Tibial nerve (tissue), 4 donors: Measurements from ENCODE around the gene ZNRF3. TPM values are rescaled to one million over a fixed set of nuclear protein-coding genes. Genes with fewer than 3 reads are reported as not detected.

Source experiments
- DNase-seq, 2 donors: peaks; one replicate each; pipeline ENCODE4 v3.0.0-alpha.2; 2019; ENCODE audit warnings: low spot score in 2 of 2
- H3K27ac ChIP-seq, 4 donors: fragments of 200-600 bp; sonication (generic) in 3 of 4; one replicate each; pipeline ENCODE4 v1.5.1; 2017 to 2019; ENCODE audit warnings: mild to moderate bottlenecking in 1 of 4
- H3K27me3 ChIP-seq, 2 donors: fragments of 200-600 bp; sonication (generic) in 1 of 2; one replicate each; pipeline versions ENCODE4 v1.5.1 to v1.6.0; 2017 to 2019
- H3K36me3 ChIP-seq, 3 donors: fragments of 200-600 bp; sonication (generic); one replicate each; pipeline ENCODE4 v1.5.1; 2018 to 2019
- H3K4me1 ChIP-seq, 4 donors: fragments of 200-600 bp; sonication (generic) in 3 of 4; one replicate each; pipeline ENCODE4 v1.5.1; 2017 to 2019
- H3K4me3 ChIP-seq, 4 donors: fragments of 200-600 bp; sonication (generic) in 3 of 4; one replicate each; pipeline ENCODE4 v1.5.1; 2017 to 2019; ENCODE audit warnings: mild to moderate bottlenecking in 1 of 4, moderate library complexity in 1 of 4
- H3K9me3 ChIP-seq, 4 donors: fragments of 200-600 bp; sonication (generic) in 3 of 4; one replicate each; pipeline ENCODE4 v1.5.1; 2017 to 2019
- EP300 ChIP-seq, 2 donors: sonication (generic); formaldehyde crosslinking; IDR thresholded peaks; one replicate each; pipeline ENCODE4 v1.6.1; 2017; ENCODE audit warnings: antibody characterized with exemption in 2 of 2, mild to moderate bottlenecking in 1 of 2
- POLR2A ChIP-seq, 2 donors: fragments of 450-650 bp; IDR thresholded peaks; one replicate each; pipeline ENCODE4 v1.6.1; 2017; ENCODE audit warnings: antibody characterized with exemption in 2 of 2, mild to moderate bottlenecking in 2 of 2, moderate library complexity in 2 of 2
- WGBS, 2 donors: methylation state at CpG; one replicate each; pipeline ENCODE4 v1.1.5; 2018; 5-methylcytosine and 5-hydroxymethylcytosine counted together
- total RNA-seq, 4 donors: library from RNA; depleted of rRNA; stranded (reverse); fragments of >200 nt; gene quantifications; one replicate each; pipeline ENCODE4 v1.1.0, GENCODE V29; 2016
- TF ChIP-seq, protein P1 (sequence below), 5 experiments: fragments of 200-600 bp in 3 of 5; fragments of 450-650 bp in 2 of 5; sonication (generic) in 3 of 5; IDR thresholded peaks; one replicate each; pipeline ENCODE4 v1.5.1; 2016 to 2019; ENCODE audit warnings: antibody characterized with exemption in 5 of 5, mild to moderate bottlenecking in 3 of 5, moderate library complexity in 2 of 5

Gene ZNRF3
- total RNA-seq, 4 donors from 2014 or later: 18.0 to 37.9 (median 23.5) TPM

- TF ChIP-seq EP300 (IDR thresholded peaks at IDR 0.05): no peak
- TF ChIP-seq POLR2A (IDR thresholded peaks at IDR 0.05): no peak
- TF ChIP-seq, protein P1, sequence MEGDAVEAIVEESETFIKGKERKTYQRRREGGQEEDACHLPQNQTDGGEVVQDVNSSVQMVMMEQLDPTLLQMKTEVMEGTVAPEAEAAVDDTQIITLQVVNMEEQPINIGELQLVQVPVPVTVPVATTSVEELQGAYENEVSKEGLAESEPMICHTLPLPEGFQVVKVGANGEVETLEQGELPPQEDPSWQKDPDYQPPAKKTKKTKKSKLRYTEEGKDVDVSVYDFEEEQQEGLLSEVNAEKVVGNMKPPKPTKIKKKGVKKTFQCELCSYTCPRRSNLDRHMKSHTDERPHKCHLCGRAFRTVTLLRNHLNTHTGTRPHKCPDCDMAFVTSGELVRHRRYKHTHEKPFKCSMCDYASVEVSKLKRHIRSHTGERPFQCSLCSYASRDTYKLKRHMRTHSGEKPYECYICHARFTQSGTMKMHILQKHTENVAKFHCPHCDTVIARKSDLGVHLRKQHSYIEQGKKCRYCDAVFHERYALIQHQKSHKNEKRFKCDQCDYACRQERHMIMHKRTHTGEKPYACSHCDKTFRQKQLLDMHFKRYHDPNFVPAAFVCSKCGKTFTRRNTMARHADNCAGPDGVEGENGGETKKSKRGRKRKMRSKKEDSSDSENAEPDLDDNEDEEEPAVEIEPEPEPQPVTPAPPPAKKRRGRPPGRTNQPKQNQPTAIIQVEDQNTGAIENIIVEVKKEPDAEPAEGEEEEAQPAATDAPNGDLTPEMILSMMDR (IDR thresholded peaks at IDR 0.05): no peak
- no peaks in the 10 kb centered on the region for H3K9me3 ChIP-seq
Observed at GRCh38 chr22:28892175-28892731, 8.9 kb downstream of the ZNRF3 start.

DNA sequence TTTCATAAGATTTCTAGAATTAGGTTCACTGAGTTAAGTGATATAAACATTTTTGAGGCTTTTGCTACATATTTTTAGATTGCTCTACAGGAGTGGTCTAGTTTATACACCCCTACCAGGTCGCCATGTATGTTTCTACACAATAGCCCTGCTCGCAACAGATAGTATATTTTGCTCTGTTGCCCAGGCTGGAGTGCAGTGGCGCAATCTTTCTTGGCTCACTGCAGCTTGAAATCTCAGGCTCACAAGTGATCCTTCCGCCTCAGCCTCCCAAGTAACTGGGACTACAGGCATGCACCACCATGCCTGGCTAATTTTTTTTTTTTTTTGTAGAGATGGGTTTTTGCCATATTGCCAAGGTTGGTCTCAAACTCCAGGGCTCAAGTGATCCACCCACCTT is 10.4 kb downstream of the ZNRF3 start:
- Histone ChIP-seq H3K9me3 (no peaks in the 10 kb centered on the region), H3K4me1 (peaks cover 0 to 27% (median 0%) of the 10 kb centered on the region in 4 donors), H3K4me3 (no peak overlapping the region), H3K27ac (no peak overlapping the region), H3K27me3 (no peaks in the 10 kb centered on the region), H3K36me3 (no peaks in the 10 kb centered on the region)
- WGBS, 2 donors: 93 to 98% methylated on average over 4 of the region's 4 CpGs
- no peak for TF ChIP-seq EP300 (IDR thresholded peaks at IDR 0.05)
- TF ChIP-seq, protein P1 (IDR thresholded peaks at IDR 0.05): no peak
- TF ChIP-seq POLR2A (IDR thresholded peaks at IDR 0.05): no peak
- no peak for DNase-seq

More at GRCh38 chr22:28892175-28892731, 8.9 kb downstream of the ZNRF3 start:
- H3K4me1 ChIP-seq: peaks cover 0 to 30% (median 0%) of the 10 kb centered on the region in 4 donors
- H3K27me3 ChIP-seq: no peaks in the 10 kb centered on the region
- no peak overlapping the region for H3K27ac ChIP-seq
- no peak for DNase-seq
- H3K36me3 ChIP-seq: no peaks in the 10 kb centered on the region
- H3K4me3 ChIP-seq: no peak overlapping the region
- WGBS, 2 donors: 76 to 82% methylated on average over 5 of the region's 5 CpGs

GRCh38 chr22:28894334-28894733 is 11.0 kb downstream of the ZNRF3 start:
- no peak for TF ChIP-seq EP300 (IDR thresholded peaks at IDR 0.05)
- TF ChIP-seq, protein P1 (IDR thresholded peaks at IDR 0.05): no peak
- no peak for TF ChIP-seq POLR2A (IDR thresholded peaks at IDR 0.05)
- no peak for DNase-seq
- WGBS, 2 donors: 73 to 82% methylated on average over 8 of the region's 8 CpGs

DNA sequence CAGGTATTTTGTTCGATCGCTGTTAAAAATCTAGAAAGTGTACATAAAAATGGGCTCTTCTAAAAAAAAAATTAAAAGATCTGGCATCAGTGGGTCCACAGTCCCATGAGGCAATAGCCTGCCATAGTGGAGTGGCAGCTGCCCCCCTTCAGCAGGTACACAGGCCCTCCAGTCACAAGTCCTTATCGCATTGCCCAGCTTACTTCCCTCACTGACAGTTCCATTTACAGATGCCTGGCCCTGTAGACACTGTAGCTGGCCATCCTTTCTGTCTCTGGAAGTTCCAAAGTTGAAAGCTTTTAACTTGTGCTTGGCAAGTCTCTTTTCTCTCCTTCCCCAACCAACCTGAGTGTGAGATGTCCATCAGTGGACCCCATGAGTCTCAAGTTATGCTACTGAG is 11.4 kb downstream of the ZNRF3 start:
- no peak overlapping the region for H3K4me3 ChIP-seq
- no peak for DNase-seq
- no peaks in the 10 kb centered on the region for H3K36me3 ChIP-seq
- peaks cover 0 to 33% (median 0%) of the 10 kb centered on the region in 4 donors for H3K4me1 ChIP-seq
- no peak overlapping the region for H3K27ac ChIP-seq
- TF ChIP-seq, protein P1 (IDR thresholded peaks at IDR 0.05): no peak
- no peak for TF ChIP-seq POLR2A (IDR thresholded peaks at IDR 0.05)
- no peak for TF ChIP-seq EP300 (IDR thresholded peaks at IDR 0.05)
- no peaks in the 10 kb centered on the region for H3K9me3 ChIP-seq
- WGBS, 2 donors: 65 to 97% methylated on average over 3 of the region's 3 CpGs
- no peaks in the 10 kb centered on the region for H3K27me3 ChIP-seq

More at GRCh38 chr22:28894334-28894733, 11.0 kb downstream of the ZNRF3 start:
- H3K27ac ChIP-seq: no peak overlapping the region
- peaks cover 0 to 32% (median 0%) of the 10 kb centered on the region in 4 donors for H3K4me1 ChIP-seq
- no peak overlapping the region for H3K4me3 ChIP-seq
- no peaks in the 10 kb centered on the region for H3K36me3 ChIP-seq
- H3K9me3 ChIP-seq: no peaks in the 10 kb centered on the region
- H3K27me3 ChIP-seq: no peaks in the 10 kb centered on the region

GRCh38 chr22:28896611-28897010 is 13.2 kb downstream of the ZNRF3 start:
- TF ChIP-seq POLR2A (IDR thresholded peaks at IDR 0.05) (no peak), EP300 (IDR thresholded peaks at IDR 0.05) (no peak)
- TF ChIP-seq, protein P1 (IDR thresholded peaks at IDR 0.05): no peak
- WGBS, 2 donors: 98% methylated on average over 2 of the region's 2 CpGs
- Histone ChIP-seq H3K4me1 (peaks cover 0 to 37% (median 0%) of the 10 kb centered on the region in 4 donors), H3K36me3 (no peaks in the 10 kb centered on the region), H3K27me3 (no peaks in the 10 kb centered on the region), H3K27ac (no peak overlapping the region), H3K4me3 (no peak overlapping the region), H3K9me3 (no peaks in the 10 kb centered on the region)
- DNase-seq: no peak
